Measurements from ENCODE around the gene ACOT9.

- TF ChIP-seq EP300 (IDR thresholded peaks at IDR 0.05; ENCODE audit: borderline replicate concordance) (no peak), MAX (IDR thresholded peaks at IDR 0.05) (no peak), NFIC (IDR thresholded peaks at IDR 0.05) (no peak), TCF12 (IDR thresholded peaks at IDR 0.05; ENCODE audit: low read depth) (no peak), USF1 (IDR thresholded peaks at IDR 0.05) (no peak), CEBPB (IDR thresholded peaks at IDR 0.05) (no peak), YY1 (IDR thresholded peaks at IDR 0.05; ENCODE audit: low read depth) (no peak), RAD21 (IDR thresholded peaks at IDR 0.05; ENCODE audit: low read depth) (no peak), EGR1 (IDR thresholded peaks at IDR 0.05) (no peak), TAF1 (IDR thresholded peaks at IDR 0.05; ENCODE audit: low read depth) (no peak), ZBTB7A (IDR thresholded peaks at IDR 0.05; ENCODE audit: low read depth) (no peak), TEAD4 (IDR thresholded peaks at IDR 0.05) (no peak), CREB1 (IDR thresholded peaks at IDR 0.05; ENCODE audit: low read depth) (no peak)
These were observed 83.7 kb downstream of the ACOT9 start for GRCh38 chrX:23659339-23659738.

Data from Ishikawa (cell line).